Retinal pigment epithelial cell (primary cell): ENCODE measurements around the gene TNS4.

Experiments used
- DNase-seq: peaks from one replicate; pipeline ENCODE4 v3.0.0-alpha.2; 2010; ENCODE audit warnings: low read depth
- H3K4me3 ChIP-seq: 2 replicates; pipeline ENCODE4 v1.5.1; 2011; ENCODE audit warnings: mild to moderate bottlenecking, low read length, control low read depth, moderate library complexity
- TF ChIP-seq, protein P1 (sequence below): conservative IDR thresholded peaks from 2 replicates; pipeline ENCODE4 v1.5.1; 2011; ENCODE audit warnings: low read depth, low read length, control low read depth, inconsistent platforms

The TNS4 gene

DNA sequence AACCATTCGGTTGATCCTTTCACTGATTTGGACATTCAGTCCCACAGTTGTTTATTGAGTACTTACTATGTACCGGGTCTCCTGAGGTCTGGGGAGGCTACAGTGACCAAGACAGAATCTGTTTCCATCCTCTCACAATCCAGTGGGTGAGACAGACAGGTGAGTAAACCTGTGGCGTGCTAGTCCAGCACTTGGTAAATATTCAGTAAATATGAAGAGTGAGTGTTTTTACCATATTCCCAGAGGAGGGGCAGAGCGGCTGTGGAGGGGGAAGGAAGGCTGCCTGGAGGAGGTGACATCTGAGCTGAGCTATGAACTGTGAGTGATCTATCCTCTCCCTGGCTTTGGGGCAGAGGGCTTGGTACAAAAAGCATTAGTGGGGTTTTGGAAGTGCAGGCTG lies 32.5 kb upstream of the TNS4 start:
- H3K4me3 ChIP-seq = no peak overlapping the region
- no peak for DNase-seq
- TF ChIP-seq, protein P1, sequence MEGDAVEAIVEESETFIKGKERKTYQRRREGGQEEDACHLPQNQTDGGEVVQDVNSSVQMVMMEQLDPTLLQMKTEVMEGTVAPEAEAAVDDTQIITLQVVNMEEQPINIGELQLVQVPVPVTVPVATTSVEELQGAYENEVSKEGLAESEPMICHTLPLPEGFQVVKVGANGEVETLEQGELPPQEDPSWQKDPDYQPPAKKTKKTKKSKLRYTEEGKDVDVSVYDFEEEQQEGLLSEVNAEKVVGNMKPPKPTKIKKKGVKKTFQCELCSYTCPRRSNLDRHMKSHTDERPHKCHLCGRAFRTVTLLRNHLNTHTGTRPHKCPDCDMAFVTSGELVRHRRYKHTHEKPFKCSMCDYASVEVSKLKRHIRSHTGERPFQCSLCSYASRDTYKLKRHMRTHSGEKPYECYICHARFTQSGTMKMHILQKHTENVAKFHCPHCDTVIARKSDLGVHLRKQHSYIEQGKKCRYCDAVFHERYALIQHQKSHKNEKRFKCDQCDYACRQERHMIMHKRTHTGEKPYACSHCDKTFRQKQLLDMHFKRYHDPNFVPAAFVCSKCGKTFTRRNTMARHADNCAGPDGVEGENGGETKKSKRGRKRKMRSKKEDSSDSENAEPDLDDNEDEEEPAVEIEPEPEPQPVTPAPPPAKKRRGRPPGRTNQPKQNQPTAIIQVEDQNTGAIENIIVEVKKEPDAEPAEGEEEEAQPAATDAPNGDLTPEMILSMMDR = no peak

DNA sequence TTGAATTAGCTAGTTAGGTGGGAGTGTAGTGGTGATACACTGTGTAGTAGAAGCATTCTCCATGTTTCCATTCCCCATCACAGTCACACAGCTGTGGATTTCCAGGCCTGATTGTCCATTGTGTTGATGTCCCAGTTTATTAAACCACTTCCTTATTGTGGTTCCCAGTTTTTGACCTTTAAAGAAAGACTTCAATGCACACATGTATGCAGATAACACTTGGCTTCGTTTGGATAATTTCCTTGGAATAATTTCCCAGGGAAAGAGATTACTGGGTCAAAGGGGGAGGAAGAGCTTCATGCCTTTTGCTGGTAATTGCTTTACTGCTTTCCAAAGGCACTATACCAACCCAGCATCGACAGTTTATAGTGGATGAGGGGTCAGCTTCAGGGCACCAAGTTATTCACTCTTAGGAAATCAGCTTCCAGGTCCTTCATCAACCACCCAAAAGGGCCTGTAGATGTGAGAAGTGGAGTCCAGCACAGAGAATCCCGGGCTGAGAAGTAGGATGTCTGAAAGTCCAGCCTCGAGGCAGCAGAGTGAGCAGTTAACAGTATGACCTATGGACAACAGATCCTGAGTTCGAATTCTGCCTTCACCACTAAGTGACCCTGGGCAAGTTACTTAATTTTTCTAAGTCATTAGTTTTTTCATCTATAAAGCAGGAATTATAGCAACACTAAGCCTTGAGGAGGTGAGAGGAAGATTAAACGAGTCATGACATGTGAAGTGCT lies 31.3 kb upstream of the TNS4 start:
- TF ChIP-seq, protein P1 = no peak
- no peak overlapping the region for H3K4me3 ChIP-seq
- no peak for DNase-seq

DNA sequence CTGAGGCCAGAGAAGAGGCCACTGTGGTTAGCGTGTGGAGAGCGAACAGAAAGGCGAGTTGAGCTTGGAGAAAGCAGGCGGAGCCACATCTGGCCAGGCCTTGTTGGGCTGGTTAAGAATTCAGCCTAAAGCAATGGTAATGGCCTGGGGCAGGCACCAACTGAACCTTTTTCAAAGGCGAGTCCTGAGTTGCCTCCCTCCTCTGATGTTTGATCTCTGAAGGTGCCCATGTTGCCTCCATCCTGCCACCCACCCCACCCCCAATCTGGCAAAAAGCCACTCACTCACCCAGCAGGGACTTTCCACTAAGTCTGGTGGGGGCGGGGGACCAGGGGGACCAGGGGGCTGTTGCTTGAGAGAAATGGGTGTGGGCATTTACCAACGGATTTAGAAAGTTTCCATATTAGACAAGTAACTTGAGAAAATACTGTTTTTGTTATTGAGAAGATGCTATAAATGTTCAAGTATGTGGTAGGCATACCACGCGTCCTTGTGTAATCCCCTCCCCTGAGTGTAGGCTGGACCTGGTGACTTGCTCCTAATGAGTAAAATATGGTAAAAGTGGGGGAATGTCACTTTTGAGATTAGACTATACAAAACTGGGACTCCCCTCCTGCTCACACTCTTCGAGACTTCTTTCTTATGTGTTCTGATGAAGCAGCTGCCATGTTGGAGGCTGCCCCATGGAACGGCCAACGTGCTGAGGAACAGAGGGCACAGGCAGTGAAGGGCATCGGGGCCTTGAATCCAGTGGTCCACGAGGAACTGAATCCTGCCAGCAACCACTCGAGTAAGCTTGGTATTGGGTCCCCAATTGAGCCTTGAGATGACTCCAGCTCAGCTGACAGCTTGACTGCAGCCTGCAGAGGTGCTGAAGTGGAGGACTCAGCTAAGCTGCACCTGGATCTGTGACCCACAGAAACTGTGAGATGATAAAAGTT lies 29.9 kb upstream of the TNS4 start:
- no peak for DNase-seq
- H3K4me3 ChIP-seq = no peak overlapping the region
- TF ChIP-seq, protein P1 = no peak

DNA sequence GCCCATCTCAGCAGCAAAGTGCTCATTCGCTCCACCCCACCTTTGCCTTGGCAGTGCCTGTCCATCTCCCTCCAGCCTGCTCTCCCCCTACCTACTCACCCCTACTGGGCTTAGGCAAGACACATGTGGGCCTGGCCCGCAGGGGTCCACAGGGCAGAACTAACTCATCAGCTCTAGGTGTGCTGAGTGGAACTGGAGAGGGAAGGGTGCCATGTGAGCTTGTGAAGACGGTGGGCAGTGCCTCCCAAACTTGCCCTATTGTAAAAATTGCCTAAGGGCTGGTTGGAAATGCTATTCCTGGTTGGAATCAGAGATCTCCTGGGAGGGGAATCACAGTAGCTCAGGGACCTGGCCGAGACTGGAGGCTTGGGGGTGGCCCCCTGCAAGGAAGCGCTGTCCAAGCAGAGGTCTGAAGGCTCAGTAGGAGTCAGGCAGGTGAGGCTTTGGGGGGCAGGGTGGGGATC lies 29.1 kb upstream of the TNS4 start:
- DNase-seq = no peak
- TF ChIP-seq, protein P1 = no peak
- no peak overlapping the region for H3K4me3 ChIP-seq

DNA sequence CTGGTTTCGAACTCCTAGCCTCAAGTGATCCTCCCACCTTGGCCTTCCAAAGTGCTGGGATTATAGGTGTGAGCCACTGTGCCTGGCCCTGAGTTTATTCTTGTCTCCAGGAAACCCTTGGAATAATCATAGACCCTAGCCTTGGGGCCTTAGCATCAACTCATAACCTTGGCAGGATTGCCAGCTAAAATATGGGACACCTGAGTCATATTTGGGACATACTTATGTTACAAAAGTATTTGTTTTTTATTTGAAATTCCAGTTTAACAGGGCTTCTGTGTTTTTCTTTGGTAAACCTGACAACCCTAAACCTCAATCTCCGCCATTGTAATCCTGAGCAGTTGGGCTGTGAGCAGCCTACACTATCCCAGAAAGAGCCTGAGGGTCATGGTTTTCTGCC lies 28.6 kb upstream of the TNS4 start:
- TF ChIP-seq, protein P1 = no peak
- no peak for DNase-seq
- no peak overlapping the region for H3K4me3 ChIP-seq

DNA sequence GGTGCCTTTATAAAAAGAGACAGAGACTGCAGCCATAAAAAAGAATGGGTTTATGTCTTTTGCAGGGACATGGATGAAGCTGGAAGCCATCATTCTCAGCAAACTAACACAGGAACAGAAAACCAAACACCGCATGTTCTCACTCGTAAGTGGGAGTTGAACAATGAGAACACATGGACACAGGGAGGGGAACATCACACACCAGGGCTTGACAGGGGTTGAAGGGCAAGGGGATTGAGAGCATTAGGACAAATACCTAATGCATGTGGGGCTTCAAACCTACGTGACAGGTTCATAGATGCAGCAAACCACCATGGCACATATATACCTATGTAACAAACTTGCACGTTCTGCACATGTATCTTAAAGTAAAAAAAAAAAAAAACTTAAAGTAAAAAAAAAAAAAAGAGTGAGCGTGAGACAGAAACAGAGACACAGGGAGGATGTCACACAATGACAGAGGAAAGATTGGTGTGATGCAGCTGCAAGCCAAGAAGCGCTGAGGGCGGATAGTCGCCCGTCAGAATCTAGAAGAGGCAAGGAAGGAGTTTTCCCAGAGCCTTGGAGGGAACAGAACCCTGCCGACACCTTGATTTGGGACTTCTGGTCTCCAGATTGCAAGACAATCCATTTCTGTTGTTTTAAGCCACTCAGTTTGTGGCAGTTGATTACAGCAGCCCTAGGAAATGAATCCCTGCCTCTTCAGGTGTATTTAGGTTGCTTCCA lies 27.4 kb upstream of the TNS4 start:
- H3K4me3 ChIP-seq = no peak overlapping the region
- TF ChIP-seq, protein P1 = no peak
- DNase-seq = no peak
